HG03565 (cell line): ENCODE data around the gene NTN3.
"Not testable (repeated sequence)": the region's sequence is repeated elsewhere in the genome, so short reads cannot be mapped to it uniquely, and the experiment has no call there.

ENCODE experiments used
- ATAC-seq: cut with Tn5 transposase; IDR thresholded peaks from one replicate; pipeline ENCODE4 v1.9.1; 2021; ENCODE audit warnings: mild to moderate bottlenecking, moderate library complexity; ENCODE audit not compliant: unreplicated experiment

NTN3 gene

DNA sequence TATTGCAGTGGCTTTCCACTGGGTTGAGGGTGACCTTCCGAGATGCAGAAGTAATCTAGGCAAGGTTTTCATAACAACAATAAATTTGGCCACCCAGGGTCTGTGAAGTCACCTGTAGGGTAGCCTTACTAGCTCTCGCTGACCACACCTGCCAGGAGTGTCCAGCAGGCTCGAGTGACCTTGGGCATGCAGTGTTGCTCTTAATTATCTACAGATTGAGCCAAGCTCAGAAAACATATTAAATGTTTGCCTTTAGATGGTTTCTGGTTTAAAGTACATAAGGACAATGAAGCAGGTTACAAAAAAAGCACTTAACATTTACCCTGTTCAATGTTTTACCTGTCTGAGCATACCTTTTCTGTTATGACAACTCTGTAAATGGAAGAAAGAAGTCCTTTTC is 5.6 kb downstream of the NTN3 start:
- no peak for ATAC-seq

DNA sequence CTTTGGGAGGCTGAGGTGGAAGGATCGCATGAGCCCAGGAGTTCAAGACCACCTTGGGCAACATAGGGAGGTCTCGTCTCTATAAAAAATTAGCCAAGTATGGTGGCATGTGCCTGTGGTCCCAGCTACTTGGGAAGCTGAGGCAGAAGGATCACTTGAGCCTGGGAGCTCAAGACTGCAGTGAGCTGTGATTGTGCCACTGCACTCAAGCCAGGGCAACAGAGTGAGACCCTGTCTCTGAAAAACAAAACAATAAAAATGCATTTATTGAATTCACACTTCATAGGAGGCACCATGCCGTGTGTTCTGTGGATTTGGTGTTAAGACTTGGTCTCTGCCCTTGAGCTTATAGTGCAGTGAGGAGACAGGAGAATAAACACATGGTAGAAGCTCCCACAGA is 6.2 kb downstream of the NTN3 start:
- no peak for ATAC-seq

DNA sequence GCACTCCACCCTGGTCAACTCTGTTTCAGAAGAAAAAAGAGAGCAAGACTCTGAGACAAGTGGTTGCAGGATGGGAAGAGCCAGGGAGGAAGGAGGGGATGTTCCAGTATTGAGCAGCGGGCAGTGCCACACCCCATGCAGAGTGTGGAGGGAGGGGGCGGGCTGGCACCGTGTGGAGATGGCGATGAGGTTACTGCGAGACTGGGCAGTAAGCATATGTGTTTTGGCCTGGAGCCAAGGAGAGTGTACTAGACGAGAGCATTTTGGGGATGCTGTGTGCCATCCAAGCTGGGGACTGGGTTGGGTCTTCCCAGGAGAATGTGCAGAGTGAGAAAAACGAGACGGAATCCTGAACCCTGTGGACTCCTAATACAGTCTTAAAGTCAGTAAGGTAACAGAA is 7.2 kb downstream of the NTN3 start:
- no peak for ATAC-seq

DNA sequence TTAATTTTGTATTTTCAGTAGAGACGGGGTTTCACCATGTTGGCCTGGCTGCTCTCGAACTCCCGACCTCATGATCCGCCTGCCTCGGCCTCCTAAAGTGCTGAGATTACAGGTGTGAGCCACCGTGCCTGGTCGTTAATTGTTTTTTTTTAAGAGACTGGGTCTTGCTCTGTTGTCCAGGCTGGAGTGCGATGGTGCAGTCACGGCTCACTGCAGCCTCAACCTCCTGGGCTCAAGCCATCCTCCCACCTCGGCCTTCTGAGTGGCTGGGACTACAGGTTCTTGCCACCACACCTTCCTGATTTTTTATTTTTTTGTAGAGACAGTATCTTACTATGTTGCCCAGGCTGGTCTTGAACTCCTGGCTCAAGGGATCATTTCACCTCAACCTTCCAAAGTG is 8.9 kb downstream of the NTN3 start:
- ATAC-seq = not testable (repeated sequence)

- ATAC-seq = no peak
These were observed 9.9 kb downstream of the NTN3 start for GRCh38 chr16:2480948-2481347.

- ATAC-seq = no peak
These were observed 10.6 kb downstream of the NTN3 start for GRCh38 chr16:2481676-2482075.

DNA sequence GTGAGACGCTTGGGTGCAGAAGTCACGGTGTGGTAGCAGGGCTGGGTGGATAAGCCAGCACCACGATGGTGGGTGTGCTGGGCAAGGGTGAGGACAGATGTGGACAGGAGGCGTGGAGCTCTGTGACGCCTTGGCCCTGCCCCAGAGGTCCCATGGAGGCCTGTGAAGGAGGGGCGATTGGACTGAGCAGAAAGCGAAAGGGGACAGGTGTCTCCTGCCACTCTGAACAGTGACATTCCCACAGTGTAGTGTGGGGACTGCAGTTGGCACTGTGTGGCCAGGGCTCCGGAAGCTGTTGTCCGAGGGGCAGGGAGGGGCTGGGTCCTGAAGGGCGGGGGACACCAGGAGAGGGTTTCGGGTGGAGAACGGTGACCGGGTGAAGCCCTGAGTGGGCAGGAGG is 11.2 kb downstream of the NTN3 start:
- ATAC-seq = no peak

DNA sequence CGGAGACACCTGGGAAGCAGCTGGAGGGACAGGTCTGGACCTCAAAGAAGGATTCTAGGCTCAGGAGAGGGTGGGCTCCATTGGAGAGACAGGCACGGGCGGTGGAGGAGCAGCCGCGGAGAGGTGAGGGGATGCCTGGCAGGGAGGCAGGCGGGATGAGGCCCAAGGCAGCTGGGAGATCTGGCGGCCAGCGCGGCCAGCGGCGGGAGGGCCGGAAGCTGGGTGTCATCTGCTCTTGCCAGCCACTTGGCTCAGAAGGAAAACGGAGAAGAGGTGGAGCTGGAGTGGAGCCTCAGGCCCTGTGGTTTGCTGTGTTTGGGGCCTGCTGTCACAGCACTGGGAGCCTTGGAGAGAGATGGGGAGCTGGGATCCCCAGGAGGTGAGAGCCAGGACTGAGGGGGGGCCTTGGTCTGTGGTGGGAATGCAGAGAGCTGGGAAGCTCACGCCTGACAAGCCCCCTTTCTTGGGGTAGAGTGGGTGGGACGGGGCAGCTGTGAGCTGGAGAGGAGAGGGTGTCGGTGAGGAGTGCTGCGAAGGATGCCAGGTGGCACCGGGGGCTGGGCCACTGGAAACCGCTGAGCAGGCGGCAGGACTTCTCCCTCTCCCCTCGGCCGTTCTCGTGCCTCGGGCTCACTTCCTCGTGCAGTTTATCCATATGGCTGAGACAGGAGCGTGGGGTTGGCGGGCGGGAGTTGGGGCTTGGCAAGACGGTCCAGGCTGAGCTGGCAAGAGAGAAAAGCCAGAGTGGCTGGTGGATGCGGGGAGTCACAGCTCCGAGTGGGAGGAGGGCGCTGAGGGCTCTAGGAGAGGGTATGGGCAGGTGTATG is 11.8 kb downstream of the NTN3 start:
- no peak for ATAC-seq

GRCh38 chr16:2483939-2484897 is 13.1 kb downstream of the NTN3 start:
- ATAC-seq = no peak

DNA sequence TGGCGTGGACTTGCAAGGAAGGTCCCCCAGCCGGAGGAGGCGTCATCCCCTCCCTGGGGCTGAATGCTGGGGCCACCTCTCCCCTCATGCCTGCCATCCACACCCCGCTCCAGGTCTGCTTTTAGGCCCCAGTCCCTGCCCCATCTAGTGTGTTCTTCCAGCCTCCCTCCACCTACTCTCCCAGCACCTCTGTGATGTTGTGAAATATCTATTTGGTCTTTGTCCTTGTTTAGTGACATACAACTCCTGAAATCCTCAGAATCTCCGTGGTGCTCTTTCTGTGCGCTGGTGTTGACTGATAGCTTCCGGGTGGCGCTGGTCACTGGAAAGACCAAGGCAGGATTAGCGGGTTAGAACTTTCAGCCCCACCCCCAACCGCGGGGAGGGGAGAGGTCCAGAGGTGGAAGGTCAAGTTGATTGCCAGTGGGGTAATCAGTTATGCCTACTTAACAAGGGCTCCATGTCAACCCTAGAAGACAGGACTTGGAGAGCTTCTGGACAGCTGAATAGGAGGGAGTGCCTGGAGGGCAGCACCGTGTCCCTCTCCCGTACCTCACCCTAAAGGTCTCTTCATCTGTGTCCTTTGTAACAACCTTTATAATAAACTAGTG is 13.9 kb downstream of the NTN3 start:
- no peak for ATAC-seq

DNA sequence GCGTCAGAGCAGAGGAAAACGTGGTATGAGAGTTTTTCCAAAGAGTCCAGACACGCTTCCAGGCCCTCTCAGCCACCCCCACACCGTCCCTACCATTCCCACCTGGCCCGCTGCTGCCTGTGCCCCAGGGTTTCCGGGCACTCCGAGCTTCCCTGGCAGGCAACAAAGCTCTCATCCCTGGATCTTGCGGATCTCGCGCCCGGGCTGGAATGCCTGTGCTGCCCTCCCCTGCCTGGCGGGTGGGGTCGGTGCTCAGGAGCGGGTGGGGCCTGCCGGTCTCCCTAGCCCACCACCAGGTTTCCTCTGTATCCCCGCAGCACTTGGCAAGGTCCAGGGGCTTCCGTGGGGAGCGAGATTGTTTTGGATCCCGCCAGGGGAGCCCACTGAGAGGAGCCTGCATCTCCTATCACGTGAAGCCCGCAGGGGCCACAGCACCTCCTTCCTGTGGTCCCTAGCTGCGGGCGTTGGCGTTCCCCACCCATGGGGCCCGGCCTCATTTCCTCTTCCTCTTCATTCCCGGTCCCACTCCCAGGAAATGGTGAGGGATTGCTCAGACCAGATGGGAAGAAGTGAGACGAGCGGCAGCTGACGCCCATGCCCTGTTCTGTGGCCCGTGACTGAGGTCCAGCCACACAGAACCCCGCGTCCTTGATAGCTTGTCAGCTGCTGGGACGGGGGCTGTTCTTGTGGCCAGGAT is 14.9 kb downstream of the NTN3 start:
- ATAC-seq = no peak

- ATAC-seq = no peak
These were observed 15.8 kb downstream of the NTN3 start for GRCh38 chr16:2486645-2487516.

GRCh38 chr16:2487517-2487842 is 16.4 kb downstream of the NTN3 start:
- no peak for ATAC-seq

DNA sequence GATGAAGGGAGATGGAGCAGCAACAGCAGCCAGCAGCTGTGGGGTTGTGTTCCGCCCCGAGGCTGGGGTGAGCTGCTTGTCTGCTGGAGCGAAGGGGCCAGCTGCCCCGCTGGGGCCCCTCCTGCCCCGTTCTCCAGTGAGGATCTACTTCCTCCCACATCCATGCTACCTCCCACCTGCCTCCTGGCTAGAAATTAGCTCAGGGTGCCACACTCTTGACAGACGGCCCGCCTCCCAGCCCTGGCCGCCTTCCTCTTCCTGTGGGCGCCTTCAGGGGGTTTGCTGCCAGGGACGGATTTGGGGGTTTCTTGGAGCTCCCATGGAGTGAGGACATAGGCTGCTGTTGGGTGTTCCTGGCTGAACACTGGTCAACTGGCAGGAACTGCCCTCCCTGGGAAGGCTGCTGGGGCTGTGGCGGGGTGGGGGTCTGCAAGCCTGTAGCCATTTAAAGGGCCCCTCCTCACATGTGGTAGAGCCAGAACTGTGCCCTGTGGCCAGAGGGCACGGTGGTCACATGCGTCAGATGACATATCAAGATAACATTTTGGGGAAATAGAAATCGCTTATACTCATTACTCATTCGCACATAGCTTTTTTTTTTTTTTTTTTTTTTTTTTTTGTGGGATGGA is 16.9 kb downstream of the NTN3 start:
- ATAC-seq = no peak

- ATAC-seq = no peak
These were observed 18.5 kb downstream of the NTN3 start for GRCh38 chr16:2489581-2489980.

GRCh38 chr16:2490190-2491105 is 19.4 kb downstream of the NTN3 start:
- ATAC-seq = no peak

DNA sequence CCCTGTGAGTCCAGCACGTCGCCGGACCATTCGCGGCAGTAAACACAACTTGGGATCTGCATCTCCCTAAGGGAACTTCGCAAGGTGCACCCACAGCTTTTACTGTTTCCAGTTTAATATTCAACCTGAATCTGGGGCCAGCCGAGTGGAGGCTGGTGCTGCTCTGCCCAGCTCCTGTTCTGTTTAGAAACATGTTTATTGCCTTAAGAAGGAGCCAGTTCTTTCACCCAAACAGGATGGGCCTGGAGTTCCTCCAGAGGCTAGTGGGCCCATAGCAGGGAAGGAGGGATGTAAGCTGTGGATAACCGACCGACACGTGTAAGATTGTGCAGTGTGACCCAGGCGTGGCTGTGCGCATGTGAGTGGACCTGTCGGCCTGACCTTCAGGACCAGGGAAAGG is 21.2 kb downstream of the NTN3 start:
- ATAC-seq = no peak

- no peak for ATAC-seq
These were observed 22.5 kb downstream of the NTN3 start for GRCh38 chr16:2493605-2494004.

GRCh38 chr16:2494616-2495015 is 23.5 kb downstream of the NTN3 start:
- ATAC-seq = no peak
